ENCODE measurements around the gene ICAM4. TPM values are rescaled to one million over a fixed set of nuclear protein-coding genes. Genes with fewer than 3 reads are reported as not detected.
A peak's percentile ranks its signal among the peaks of the same experiment; 100 is the strongest.

The ICAM4 gene
- total and polyA plus RNA-seq, 9 of the 15 experiments (the other 6 are each of a cell fraction or from before 2014, with no cell fraction given), result 14.1 to 86.1 (median 29.6) TPM

GRCh38 chr19:10288662-10289166, 2.0 kb downstream of the ICAM4 start (continued):
- TF ChIP-seq, protein P1, sequence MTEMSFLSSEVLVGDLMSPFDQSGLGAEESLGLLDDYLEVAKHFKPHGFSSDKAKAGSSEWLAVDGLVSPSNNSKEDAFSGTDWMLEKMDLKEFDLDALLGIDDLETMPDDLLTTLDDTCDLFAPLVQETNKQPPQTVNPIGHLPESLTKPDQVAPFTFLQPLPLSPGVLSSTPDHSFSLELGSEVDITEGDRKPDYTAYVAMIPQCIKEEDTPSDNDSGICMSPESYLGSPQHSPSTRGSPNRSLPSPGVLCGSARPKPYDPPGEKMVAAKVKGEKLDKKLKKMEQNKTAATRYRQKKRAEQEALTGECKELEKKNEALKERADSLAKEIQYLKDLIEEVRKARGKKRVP (CRISPR knock-in tag; IDR thresholded peaks at IDR 0.05), result no peak
- TF ChIP-seq KAT8 (IDR thresholded peaks at IDR 0.05; ENCODE audit: low read depth) (no peak), FOS (IDR thresholded peaks at IDR 0.05; ENCODE audit: extremely low read depth, insufficient read length) (peak; percentile 73), RBM39 (optimal IDR thresholded peaks at IDR 0.05; ENCODE audit: low read depth, low read length) (peak; percentile 24), SREBF2 (CRISPR knock-in tag; IDR thresholded peaks at IDR 0.05) (0 out of 2 replicates have a peak, but pooled peaks have one; percentile 20), PML (IDR thresholded peaks at IDR 0.05; ENCODE audit: low read length) (peak; percentile 50; the same call in 1 of the 2 replicates), NONO (IDR thresholded peaks at IDR 0.05; ENCODE audit: low read depth in 2 of 2, low read length in 1 of 2) (no peak), E2F8 (IDR thresholded peaks at IDR 0.05; ENCODE audit: low read depth, partially characterized antibody) (no peak), YY1 (IDR thresholded peaks at IDR 0.05; ENCODE audit: borderline replicate concordance in 1 of 3, control insufficient read depth in 1 of 3, extremely low read depth in 1 of 3, insufficient read depth in 3 of 3, insufficient read length in 1 of 3, insufficient replicate concordance in 2 of 3, low read depth in 1 of 3, low read length in 2 of 3) (peak in 1 of 3 experiments; percentile 40), TAF1 (IDR thresholded peaks at IDR 0.05; ENCODE audit: control insufficient read depth, extremely low read depth, insufficient read depth, low read length, severe bottlenecking) (peak; percentile 62), ARID3B (CRISPR knock-in tag; IDR thresholded peaks at IDR 0.05; ENCODE audit: borderline replicate concordance) (no peak), TAF15 (IDR thresholded peaks at IDR 0.05; ENCODE audit: low read depth, low read length) (no peak), POLR2B (IDR thresholded peaks at IDR 0.05; ENCODE audit: low read depth, partially characterized antibody) (peak; percentile 59), TCF7L2 (IDR thresholded peaks at IDR 0.05; ENCODE audit: low read depth, low read length) (no peak), ETV5 (CRISPR knock-in tag; IDR thresholded peaks at IDR 0.05; ENCODE audit: low read depth) (peak; percentile 69), NFYB (IDR thresholded peaks at IDR 0.05; ENCODE audit: extremely low read depth, insufficient read length) (peak; percentile 75), ATF1 (CRISPR knock-in tag; IDR thresholded peaks at IDR 0.05) (no peak), ATF1 (tag; IDR thresholded peaks at IDR 0.05) (no peak), DACH1 (IDR thresholded peaks at IDR 0.05; ENCODE audit: partially characterized antibody) (no peak), NCOR1 (IDR thresholded peaks at IDR 0.05) (no peak; the same call in 1 of the 2 replicates), BMI1 (IDR thresholded peaks at IDR 0.05; ENCODE audit: low read length) (no peak), STAG1 (CRISPR knock-in tag; IDR thresholded peaks at IDR 0.05; ENCODE audit: borderline replicate concordance) (no peak), ZNF124 (CRISPR knock-in tag; IDR thresholded peaks at IDR 0.05) (no peak), DDX20 (tag; IDR thresholded peaks at IDR 0.05; ENCODE audit: low read depth) (no peak), BACH1 (tag; IDR thresholded peaks at IDR 0.05) (no peak)
